Left hindlimb (tissue), 1 donor: ENCODE measurements around the gene KCNQ1OT1.

Experiments used
- DNase-seq: peaks from one replicate; pipeline ENCODE4 v3.0.0-alpha.2; 2018

KCNQ1OT1 gene

DNA sequence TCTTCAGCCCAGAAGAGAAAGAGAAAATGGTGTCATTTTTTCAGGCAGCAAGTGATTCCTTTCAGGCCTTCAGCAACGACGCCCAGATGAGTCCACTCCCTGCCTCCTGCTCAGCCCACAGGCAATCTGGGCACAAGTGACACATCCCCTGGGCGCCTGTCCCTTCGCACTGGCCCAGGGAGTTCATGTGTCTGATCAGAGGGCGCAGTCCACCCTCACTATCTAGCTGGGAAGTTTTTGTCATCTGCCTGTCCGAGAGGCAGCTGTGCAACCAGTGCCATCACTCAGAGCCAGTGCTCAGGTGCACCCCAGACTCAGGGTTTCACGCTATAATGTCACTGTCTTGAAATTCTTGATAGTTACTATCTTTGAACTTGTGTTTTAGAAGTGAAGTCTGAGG lies 1.4 kb upstream of the KCNQ1OT1 start:
- no peak for DNase-seq

DNA sequence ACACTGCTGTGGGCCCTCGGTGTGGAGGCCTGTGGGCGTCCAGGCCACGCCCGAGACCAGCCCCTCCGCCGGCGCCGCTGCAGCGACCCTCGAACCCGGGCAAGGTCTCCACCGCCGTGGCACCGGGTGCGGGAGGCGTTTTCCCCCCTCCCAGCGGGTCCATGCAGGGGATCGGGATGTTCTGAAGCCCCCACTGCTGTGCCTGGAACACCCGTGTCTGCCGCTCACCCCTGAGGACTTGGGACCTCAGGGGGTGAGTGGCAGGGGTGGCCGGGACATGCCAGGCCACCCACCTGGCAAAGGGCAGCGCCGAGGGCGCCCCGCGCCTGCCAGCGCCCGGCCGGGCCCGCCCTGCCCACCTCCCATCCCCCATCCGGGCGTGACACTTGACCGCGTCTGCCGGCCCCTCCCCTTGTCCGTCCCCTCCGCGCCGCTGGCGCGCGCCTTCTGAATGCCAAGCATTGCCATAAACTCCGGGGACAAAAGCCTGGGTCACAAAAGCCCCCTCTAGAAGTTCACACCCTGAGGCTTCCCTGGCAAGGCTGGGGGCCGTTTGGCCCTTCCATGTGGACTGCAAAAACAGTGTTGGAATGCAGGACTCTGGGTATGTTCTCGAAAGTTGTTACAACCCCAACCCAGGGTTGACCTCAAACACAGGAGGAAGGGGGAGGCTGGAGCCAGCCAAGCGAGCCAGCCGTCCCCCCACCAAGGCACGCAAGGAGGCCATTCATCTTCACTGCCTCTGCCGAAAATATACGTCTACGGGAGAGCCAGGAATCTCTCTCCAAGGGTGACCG lies 819 bp upstream of the KCNQ1OT1 start:
- peak; percentile 72 for DNase-seq

DNA sequence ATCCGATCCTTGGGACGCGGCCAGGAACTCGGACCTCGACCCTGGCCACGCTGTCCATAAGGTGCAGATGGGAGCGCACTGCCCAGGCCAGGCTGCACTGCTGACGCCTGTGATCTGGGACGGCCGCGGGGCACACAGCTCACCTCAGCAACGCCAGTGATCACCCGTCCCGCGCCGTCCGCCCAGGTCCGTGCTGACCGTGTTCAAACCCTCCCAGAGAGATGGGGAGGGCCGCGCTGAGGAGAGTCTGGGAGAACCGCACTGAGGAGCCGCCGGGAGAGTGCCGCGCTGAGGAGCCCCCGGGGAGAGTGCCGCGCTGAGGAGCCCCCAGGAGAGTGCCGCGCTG lies 636 bp downstream of the KCNQ1OT1 start:
- DNase-seq: peak; percentile 45

DNA sequence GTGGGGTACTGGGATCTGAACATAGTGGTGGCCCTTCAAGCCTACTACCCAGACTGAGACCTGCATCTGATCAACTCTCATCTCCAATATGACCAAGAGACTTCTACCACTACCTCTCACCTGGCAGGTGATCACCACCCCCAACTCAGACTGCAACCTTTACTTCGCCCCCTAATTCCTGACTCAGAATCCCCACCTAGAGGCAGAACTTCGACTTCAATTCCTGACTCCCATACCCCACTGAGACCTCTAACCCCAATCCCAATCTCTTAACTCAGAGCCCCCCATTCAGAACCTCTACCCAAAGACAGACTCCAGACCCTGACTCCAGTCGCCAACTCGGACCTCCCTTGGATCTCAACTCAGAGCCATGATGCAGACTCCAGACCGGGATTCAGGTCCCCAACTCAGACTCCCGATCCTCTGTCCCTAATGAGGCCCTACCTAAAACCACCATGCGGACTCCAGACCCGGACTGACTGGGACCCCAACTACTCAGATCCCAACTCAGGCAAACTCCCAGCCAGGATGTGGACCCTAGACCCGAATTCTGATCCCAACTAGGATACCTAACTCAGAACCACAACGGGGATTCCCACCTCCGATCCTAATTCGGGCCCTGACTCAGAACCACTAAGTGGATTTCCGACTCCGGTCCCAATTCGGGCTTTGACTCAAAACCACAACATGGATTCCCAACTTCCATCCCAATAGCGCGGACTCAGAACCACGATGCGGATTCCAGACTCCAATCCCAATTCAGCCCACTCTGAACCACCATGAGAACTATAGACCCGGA lies 1.2 kb downstream of the KCNQ1OT1 start:
- peak; percentile 23 for DNase-seq

DNA sequence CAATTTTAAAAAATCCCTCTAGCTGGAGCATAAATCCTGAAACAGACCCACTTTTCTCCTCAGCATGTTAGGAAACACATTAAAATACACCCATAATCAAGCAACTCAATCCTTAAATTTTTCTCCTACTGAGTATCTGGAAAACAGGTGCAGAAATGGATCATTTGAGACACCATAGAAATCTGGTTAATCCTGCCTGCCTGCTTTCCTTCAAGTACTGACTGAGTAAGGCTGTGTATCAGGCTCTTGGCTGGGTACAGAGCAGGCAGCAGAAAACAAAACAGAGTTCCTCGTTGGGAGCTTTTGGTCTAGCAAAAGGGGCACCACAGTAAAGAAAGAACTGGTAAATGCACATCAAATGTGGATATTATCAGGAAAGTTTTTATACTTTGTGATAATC lies 1.9 kb downstream of the KCNQ1OT1 start:
- DNase-seq: peak; percentile 33

GRCh38 chr11:2696455-2696854 lies 3.3 kb downstream of the KCNQ1OT1 start:
- no peak for DNase-seq

DNA sequence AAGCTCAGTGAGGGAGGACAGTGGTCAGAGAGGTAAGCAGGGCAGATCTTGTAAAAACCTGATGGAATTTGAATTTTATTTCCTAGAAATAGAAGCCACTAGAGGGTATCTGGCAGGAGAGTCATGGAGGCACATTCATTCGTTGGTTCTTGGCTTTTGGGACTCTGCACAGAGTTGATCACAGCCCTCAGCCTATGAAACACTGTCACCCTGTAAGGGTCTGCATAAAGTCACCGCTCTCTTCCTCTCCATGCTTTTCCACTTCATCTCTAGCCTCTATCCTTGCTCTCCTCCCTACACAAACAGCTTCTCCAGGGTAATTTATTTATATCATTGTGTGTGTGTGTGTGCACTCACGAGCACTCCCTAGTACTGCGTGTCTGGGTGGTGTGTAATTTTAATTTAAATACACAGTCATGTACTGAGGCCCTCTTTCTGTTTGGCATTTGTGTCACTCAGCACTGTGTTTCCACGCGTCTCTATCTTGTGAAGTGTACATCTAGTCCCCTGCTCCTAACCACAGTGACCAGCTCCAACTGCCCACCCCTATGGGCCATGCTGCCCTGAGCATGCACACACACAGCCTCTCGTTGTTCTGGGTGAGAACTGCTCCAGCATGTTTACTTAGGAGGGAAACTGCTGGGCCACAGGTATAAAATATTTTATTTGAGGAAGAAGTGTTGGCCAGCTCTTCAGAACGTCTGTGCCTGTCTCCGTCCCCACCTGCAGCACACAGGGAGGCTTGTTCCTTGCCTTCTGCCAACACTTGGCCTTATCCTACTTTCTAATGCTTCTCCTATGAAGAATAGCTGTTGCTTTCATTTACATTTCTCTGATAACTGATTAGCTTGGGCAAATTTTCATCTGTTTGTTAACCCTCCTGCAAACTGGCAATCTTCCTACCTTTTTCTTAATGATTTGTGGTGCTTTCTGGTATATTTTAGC lies 4.5 kb downstream of the KCNQ1OT1 start:
- peak; percentile 33 for DNase-seq

DNA sequence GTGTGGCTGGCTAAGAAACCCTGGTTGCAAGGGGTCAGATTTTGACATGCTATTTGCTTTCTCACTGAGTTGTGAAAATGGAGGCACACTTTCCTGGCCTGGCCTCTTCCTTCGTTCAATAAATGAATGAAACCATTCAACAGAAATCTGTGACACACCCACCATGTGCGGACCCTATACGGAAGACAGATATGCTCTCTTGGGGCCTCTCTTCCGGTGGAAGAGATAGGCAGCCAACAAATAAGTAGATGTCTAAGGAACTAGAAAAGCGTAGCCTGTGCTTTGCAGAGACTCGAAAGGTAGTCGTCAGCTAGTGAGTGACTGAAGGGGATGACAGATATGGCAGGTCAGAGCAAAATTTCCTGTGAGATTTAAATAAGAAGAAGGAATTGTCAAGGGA lies 5.3 kb downstream of the KCNQ1OT1 start:
- peak; percentile 6 for DNase-seq

- peak; percentile 25 for DNase-seq
Measured at GRCh38 chr11:2693271-2694261, 6.2 kb downstream of the KCNQ1OT1 start.

DNA sequence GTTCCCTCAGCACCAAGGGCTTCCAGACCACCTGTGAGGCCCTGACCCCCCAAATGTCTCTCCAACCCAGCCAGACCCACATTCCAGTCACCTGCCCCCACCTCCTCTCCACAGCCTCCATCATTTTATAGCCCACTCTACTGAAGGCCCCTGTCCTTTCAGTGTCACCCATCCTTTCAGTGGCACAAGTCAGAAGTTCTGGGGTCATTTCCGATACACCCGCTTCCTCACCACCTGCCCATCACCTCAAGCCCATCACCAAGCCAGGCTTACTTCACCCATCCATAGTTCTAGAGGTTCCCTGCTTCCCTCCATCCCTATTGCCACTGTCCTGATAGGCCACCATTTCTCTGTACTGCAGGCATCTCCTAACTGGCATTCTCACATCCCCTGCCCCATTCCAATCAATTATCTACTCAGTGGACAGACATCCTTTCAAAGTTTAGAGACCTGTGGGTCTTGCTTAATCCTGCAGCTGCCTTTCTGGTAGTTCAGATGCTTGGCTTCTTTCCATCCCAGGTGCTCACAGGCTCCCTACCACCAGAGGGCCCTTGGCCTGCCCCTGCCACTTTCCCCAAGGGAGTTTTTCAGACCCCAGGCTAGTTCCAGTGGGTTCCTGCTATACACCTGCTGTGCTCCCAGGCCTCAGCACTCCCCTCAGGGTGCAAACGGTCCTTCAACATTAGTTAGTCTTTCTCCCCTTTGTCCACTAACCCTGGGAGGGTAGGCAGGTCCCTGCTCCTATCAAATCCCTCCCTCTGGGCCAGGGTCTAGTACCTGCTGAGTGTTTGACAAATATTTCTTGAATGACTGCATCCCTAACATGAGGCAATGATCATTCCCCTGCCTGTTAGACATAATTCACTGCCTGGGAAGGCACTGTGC lies 7.6 kb downstream of the KCNQ1OT1 start:
- peak; percentile 20 for DNase-seq

DNA sequence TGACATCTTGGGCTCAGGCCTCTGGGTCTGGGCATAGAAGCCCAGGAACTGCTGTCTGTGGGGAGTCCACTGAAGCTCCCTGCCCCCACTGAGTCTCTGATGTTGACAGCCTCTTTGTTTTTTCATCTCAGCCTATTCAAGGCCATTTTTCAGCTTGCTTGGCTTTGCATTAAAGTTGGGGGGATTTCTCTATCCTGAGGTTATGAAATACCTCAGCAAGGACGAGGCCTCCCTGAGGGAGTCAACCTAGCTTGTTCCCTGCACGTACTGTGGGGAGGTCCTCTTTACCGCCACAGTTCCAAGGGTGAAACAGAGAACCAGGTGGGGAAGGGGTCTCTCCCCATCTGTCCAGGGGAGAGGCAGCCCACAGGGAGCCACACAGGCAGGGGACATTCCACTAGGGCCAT lies 8.4 kb downstream of the KCNQ1OT1 start:
- peak; percentile 22 for DNase-seq

GRCh38 chr11:2690596-2691354 lies 9.0 kb downstream of the KCNQ1OT1 start:
- peak; percentile 21 for DNase-seq

DNA sequence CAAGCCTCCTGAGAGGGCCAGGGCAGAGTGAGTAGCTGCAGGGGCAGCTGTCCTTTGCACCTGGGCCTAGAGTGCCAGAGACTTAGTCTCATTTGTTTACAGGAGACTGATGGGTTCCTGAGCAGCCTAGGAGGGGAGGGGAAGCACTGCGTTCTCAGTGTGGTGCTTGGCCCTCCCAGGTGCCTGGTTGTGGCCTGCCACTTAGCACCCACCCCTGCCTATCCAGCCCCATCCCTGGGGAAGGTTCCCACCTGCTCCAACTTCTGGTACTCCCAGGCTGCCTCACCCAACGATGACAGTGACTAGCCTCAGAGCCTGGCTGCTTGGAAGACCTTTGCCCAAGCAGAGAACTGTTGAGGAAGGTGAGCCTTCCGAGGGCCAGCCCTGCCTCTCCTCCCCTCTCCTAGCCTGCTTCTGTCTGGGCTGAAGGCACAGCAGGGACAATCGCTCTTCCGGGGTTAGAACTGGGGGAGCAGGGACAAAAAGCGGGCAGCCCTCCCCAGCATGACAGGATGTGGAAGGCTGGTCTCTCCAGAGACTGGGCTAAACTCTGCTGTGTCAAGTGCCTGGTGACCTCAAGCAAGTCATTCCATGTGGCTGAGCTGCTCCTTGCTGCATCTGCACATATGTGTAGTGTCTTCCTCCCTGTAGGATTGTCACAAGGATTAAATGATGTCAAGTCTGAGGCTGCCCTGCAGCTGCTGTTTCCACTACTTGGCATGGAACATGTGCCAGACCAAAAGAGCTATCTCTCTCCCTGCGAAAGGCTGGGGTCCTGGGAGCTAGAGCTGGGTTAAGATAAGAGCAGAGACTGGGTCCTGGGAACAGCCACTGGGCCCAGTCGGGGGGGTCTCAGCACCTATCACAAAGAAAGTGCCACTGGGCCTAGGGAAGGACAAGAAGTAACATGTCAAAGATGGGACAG lies 9.9 kb downstream of the KCNQ1OT1 start:
- DNase-seq: peak; percentile 33

DNA sequence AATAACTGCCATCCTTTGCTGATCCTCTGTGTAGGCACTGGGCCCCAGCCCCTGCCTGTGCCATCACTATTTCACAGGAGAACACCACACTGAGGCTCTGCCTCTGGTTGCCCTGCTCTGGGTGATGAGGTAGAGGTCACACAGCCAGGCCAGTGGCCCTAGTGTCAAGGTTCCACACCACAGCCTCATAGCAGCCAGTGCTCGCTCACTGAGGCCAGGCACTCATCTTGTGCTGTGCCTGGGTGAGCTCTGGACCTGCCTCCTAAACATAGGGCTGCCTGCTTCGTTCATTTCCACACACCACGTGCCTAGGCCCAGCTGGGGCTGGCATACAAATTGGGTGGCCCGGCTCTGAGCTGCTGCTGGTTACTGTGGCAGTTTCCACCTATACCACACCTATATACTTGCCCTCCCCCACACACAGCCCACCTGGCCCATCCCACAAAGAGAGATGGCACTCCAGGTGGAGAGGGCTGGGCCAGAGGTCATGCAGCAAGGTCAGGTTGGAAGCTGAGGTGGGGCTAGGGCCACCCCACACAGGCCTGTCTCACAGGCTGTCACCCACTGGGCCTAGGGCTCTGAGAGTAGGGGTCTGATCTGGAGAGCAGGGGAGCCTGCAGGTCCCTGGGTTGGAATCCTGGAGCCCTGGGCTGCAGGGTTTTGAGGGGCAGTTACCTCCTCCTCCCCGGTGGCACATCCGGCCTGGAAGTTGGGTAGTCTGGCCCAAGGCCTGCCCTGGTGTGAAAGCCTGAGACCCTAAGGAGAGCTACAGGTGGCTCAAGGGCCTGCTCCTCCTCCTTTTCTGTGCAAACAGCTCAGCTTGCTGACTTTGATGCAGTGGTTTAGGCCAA lies 11.2 kb downstream of the KCNQ1OT1 start:
- DNase-seq: peak; percentile 20

DNA sequence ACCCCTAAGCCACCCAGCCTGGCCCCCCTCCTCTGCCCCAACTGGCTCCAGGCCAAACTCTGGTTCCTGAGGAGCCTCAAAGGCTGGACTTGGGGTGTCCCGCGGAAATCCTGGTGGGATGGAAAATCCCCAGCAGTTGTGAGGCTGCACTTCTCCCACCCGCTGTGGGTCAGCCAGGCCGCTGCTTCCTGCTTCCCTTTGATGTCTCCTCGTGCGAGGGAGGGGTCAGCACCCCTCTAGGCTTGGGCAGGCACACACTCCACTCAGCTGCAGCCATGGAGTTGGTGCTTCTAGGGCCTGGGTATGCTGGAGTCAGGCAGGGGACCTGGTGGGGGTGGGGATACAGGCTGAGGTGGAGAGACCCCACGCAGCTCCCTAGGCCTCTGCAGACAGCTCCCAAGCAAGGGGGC lies 12.0 kb downstream of the KCNQ1OT1 start:
- peak; percentile 35 for DNase-seq

DNA sequence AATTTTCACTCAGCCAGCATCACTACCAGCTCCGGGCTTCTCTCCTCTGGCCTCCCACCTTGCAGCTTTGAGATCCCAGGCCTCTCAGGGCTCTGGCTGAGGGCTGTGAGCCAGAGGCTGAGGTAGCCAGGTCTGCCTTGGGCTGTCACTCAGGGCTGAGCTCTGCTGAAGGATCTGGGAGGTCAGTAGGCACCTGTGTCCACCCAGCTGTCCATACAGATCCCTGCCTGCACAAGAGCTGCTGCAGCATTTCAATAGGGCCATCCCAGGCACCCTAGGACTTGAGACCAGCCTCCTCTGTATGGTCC lies 12.6 kb downstream of the KCNQ1OT1 start:
- peak; percentile 24 for DNase-seq

- DNase-seq: peak; percentile 24
Measured at GRCh38 chr11:2686360-2687222, 13.2 kb downstream of the KCNQ1OT1 start.
